GM19099 (cell line): ENCODE measurements around the gene ASB6.

Experiments
- POLR2A ChIP-seq: IDR thresholded peaks from 3 replicates; pipeline ENCODE4 v1.6.1; 2011; ENCODE audit warnings: low read depth; ENCODE audit not compliant: insufficient read length; ENCODE audit errors: extremely low read depth

Gene ASB6

GRCh38 chr9:129641750-129642585, at the start of gene ASB6:
Gene ASB6, minus strand, starts transcription at chr9:129642151. Its CDS starts 152 bp downstream, at chr9:129641999.
- TF ChIP-seq POLR2A: peak; percentile 84

DNA sequence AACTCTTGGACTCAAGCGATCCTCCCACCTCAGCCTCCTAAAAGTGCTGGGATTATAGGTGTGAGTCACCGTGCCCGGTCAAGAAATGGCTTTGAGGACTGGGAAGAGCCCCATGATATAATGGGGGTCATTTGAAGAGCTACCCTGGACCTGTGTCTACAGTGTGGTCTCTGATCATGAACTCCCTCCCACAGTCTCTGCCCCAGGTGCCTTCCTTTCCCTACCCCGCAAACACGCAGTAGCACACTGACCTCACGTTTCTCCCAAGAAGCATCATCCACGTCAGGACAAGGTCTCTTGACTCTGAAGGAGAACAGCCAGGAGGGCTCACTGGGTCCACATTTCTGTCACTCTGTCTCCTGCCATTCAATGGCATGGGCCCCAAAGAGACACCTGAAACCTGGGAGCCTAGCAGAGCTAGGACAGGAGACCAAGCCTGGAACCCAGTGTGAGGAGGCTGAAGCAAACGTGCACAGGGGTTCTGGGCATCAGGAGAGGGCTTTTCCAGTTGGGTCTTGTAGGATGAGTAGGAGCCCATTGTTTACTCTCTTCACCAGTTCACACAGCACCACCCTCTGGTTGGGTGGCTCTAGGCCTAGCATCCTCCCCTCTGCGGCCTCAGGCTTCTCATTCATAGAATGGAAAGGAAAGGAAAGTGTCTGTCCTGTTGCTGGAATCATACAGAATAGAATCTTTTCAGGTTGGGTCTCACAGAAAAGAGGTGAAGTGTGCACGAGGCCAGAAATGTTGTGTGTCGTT, 46.5 kb upstream of the ASB6 start:
- no peak for TF ChIP-seq POLR2A

GRCh38 chr9:129687391-129687790, 45.4 kb upstream of the ASB6 start:
- no peak for TF ChIP-seq POLR2A

DNA sequence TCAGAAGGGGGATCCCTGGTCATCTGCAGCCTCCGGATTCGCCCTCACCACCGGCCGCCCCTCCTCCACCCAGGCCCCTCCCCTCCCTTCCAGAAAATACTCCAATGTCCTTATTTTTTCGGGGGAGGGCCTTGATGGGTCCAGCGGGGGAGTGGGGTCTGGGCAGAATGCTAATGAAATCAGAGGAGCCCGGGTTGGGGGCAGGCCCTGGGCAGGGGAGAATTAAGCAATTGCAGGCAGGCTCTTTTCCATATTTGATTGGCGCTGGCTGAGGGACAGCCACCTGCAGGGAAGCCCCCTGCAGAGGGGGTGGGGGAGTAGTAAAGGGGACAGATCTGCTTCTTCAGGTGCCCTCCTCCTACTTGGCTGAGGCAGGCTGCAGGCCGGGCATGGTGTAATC, 44.8 kb upstream of the ASB6 start:
- TF ChIP-seq POLR2A: no peak

GRCh38 chr9:129685933-129686259, 43.9 kb upstream of the ASB6 start:
- no peak for TF ChIP-seq POLR2A

DNA sequence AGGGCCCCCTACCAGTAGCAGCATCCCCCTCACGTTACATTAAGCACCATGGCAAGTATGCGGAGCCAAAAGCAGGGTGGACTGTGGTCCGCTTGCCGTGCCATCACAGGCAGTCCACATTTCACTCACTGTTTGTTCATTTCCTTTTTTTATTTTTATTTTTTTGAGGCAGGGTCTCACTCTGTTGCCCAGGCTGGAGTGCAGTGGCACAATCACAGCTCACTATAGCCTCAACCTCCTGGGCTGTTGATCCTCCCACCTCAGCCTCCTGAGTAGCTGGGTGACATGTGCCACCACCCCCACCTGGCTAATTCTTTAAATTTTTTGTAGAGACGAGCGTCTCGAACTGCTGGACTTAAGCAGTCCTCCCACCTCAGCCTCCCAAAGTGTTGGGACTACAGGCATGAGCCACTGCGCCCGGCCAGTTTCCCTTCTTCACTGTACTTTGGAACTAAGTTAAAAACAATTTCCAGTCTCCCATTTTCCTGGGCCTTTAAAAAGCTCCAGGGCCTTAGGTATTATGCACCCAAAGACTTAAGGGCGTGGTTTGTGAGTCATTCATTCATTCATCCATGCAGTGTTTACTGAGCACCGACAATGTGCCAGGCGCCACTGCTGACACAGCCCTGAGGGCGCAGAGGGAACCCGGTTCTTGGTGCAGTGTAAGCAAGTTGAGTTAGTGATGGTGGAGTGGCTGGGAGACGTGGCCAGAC, 43.4 kb upstream of the ASB6 start:
- TF ChIP-seq POLR2A: no peak

- no peak for TF ChIP-seq POLR2A
These were observed 40.4 kb upstream of the ASB6 start for GRCh38 chr9:129682381-129682780.

DNA sequence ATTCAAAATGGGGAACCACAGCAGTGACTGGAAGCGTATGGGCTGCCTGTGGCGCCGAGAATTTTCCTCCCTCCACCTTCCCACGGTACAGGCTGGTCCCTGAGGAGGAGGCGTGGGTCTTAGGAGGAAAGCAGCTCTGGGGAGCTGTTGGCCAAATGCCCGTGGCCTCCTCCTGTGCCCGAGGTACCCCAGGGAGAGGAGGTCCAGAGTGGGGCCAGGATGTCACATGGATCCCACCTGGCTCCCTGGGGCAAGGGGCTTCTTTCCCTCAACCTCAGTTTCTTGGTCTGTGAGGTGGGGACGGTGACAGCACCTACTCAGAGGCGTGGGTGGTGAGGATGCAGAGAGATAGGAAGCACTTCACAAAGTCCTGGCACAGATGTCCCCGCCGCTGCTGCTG, 40.0 kb upstream of the ASB6 start:
- no peak for TF ChIP-seq POLR2A

GRCh38 chr9:129679537-129679936, 37.6 kb upstream of the ASB6 start:
- no peak for TF ChIP-seq POLR2A

GRCh38 chr9:129678844-129679243, 36.9 kb upstream of the ASB6 start:
- TF ChIP-seq POLR2A: no peak

DNA sequence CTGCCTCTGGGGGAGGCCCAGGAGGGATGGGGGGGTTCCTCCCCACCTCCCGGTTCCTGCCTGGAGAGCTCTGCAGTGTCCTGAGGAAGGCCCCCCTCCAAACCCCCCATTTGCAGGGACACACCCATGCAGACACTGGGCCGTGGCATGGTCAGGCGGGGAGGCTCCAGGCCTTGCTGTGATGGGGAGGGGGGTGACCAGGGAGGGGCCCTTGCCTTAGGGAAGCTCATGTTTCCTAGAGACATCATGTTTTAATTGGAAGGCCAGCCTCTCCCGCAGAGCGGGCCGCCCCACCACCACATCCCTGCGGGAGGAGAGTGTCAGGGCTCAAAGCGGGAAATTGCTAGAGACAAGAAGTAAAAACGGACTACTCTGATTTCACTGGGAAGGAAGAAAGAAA, 35.5 kb upstream of the ASB6 start:
- no peak for TF ChIP-seq POLR2A

DNA sequence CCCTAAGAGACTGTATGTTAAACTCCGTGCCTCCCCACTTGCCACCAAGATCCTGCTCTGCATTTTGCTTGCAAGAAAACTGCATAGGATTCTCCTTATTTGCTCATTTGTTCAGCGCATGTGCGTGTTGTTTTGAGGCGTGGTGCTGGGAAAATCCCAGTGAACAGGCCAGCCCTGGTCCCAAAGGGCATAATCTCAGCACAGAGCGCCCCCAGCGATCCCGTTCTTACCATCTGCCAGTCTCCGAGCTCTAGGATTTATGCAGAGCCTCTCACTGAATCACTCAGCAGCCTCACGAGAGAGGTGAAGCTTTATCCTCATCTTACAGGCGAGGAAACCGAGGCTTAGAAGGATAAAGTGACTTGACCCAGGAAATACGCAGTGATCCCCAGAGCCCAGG, 35.0 kb upstream of the ASB6 start:
- TF ChIP-seq POLR2A: no peak

GRCh38 chr9:129676287-129676686, 34.3 kb upstream of the ASB6 start:
- no peak for TF ChIP-seq POLR2A

DNA sequence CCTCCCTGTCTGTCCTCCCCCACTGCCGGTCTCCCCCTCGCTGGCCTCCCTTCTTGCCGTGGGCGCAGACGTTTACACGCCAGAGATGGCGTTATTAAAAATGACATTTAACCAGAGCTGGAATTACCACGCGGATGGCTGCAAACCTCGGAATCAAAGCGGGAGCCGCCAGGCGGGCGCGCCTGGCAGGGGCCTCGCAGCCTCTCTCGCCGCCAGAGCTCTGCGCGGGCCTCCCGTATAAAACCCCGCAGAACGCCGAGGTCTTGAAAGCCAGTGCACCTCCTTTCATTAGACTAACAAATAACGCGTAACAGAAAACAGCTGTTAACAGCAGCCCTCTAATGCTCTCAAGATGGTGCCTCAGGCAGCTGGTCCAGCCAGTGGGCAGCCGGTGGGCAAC, 33.7 kb upstream of the ASB6 start:
- TF ChIP-seq POLR2A: no peak

DNA sequence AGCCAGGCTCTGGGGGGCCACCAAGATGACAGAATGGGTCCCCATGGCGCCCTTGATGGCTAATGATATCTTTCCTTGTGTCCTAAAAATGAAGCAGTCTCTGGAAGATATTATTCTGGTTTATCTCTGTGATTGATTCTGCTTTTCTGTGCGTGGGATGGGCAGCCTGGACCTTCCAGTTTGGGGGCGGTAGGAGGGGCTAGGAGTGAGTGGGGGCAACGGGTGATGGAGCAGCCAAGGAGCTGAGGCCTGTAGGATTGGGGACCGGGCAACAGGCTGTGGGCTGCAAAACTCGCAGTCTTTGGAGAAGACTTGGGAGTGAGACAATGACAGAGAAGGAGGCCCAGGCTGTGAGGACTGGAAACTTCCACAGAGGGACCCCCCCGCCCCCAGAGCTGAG, 32.3 kb upstream of the ASB6 start:
- no peak for TF ChIP-seq POLR2A

- TF ChIP-seq POLR2A: no peak
These were observed 31.7 kb upstream of the ASB6 start for GRCh38 chr9:129673602-129674001.

DNA sequence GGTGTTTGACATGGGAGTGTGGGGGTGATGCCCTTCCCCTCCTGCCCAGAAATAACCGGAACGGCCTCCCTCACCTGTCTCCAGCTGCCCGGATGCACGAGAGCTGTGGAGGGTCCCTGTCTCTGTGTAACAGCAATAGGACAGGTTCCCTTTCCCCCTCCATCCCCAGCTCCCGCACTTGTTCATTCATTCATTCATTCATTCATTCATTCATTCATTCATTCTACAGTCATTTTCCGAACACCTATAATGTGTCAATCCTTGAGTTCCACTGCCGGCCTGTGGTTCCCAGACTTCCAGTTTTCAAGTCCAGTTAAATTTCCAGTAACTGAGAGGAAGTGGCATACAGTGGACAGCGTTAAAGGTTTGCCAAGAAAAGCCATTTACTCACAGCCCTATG, 30.8 kb upstream of the ASB6 start:
- no peak for TF ChIP-seq POLR2A

DNA sequence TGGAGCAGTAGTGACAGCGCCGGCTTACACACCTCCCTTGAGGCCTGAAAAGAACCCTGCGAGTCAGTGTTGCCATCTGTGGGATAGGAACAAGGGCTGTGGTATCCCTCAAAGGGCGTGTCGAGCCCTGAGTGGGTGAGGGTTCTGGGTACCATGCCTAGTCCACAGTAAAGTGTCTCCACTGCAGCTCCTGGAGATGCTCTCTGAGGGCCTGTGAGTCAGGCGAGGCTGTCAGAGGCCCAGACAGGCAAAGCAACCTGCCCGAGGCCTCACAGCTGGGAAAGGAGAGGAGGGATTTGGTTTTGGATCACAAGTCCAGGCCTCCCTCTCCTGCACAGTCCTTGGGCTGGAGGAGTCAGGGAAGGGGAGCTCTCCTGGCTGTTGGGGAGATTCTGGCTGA, 29.6 kb upstream of the ASB6 start:
- TF ChIP-seq POLR2A: no peak
